ENCODE data around the gene SPATA13. TPM values are rescaled to one million over a fixed set of nuclear protein-coding genes. Genes with fewer than 3 reads are reported as not detected.
A peak's percentile ranks its signal among the peaks of the same experiment; 100 is the strongest.

The SPATA13 gene
- total RNA-seq, 4 donors from 2014 or later: 10.0 to 24.6 (median 13.4) TPM

DNA sequence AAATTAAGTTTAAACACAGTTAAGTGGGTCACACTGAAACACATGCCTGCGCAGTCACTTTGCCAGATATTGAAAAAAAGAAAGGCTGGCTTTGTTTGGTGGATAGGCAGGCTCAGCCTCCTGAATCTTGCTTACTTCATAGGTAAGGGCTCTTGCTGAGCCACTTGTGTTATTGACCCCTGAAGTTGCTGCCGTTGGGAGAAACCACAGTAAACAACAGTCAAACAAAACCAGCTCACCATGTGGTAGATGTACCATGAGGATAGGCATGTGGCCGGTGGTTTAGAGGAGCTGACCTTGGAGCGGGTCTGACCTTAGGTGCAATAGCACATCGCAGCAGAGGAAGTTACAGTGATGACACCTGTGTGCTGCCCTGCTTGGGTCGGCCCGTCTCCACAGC is 52.2 kb downstream of the SPATA13 start:
- ATAC-seq: no peak
- Histone ChIP-seq H3K27ac (no peak overlapping the region), H3K4me3 (no peak overlapping the region), H3K9me3 (no peaks in the 10 kb centered on the region), H3K27me3 (no peaks in the 10 kb centered on the region), H3K36me3 (no peaks in the 10 kb centered on the region), H3K4me1 (peaks cover 0 to 29% (median 14%) of the 10 kb centered on the region in 3 donors)
- WGBS, 2 donors (ENCODE audit: low coverage in 1 of 2): 80 to 97% methylated on average over 5 to 6 of the region's 7 CpGs
- TF ChIP-seq POLR2AphosphoS5 (IDR thresholded peaks at IDR 0.05) (no peak), CTCF (IDR thresholded peaks at IDR 0.05) (no peak), POLR2A (IDR thresholded peaks at IDR 0.05) (no peak), EP300 (IDR thresholded peaks at IDR 0.05) (no peak)

DNA sequence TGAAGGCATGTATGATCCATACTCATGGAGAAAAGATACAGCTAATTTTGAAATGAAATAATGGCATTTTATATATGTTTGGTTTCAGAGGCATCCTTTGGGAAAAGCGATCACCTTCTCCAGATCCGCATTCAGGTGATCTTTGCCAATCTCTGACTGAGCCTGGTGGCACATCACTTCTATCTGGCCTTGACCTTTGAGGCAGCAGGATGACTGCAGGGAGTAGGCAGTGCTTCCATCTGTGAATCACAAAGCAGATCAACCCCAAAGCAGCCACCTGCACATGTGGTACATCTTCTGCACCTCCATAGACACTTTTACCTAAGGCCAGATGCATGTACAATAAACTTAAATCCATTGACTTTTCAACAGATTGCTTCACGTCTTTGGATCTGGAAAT is 53.4 kb downstream of the SPATA13 start:
- 67 to 79% methylated on average over 3 of the region's 3 CpGs for WGBS, 2 donors (ENCODE audit: low coverage in 1 of 2)
- H3K27me3 ChIP-seq: no peaks in the 10 kb centered on the region
- no peaks in the 10 kb centered on the region for H3K9me3 ChIP-seq
- TF ChIP-seq EP300 (IDR thresholded peaks at IDR 0.05): no peak
- no peak for TF ChIP-seq CTCF (IDR thresholded peaks at IDR 0.05)
- no peak for TF ChIP-seq POLR2A (IDR thresholded peaks at IDR 0.05)
- no peak for TF ChIP-seq POLR2AphosphoS5 (IDR thresholded peaks at IDR 0.05)
- H3K4me1 ChIP-seq: peaks cover 0 to 17% (median 10%) of the 10 kb centered on the region in 3 donors
- no peaks in the 10 kb centered on the region for H3K36me3 ChIP-seq
- no peak for ATAC-seq
- H3K27ac ChIP-seq: no peak overlapping the region
- no peak overlapping the region for H3K4me3 ChIP-seq

GRCh38 chr13:24214528-24214927 is 54.0 kb downstream of the SPATA13 start:
- no peaks in the 10 kb centered on the region for H3K36me3 ChIP-seq
- no peak overlapping the region for H3K4me3 ChIP-seq
- 86 to 100% methylated on average over 1 to 2 of the region's 2 CpGs for WGBS, 2 donors (ENCODE audit: low coverage in 1 of 2)
- ATAC-seq: no peak
- no peaks in the 10 kb centered on the region for H3K9me3 ChIP-seq
- H3K4me1 ChIP-seq: peaks cover 0 to 17% (median 10%) of the 10 kb centered on the region in 3 donors
- no peaks in the 10 kb centered on the region for H3K27me3 ChIP-seq
- no peak for TF ChIP-seq POLR2A (IDR thresholded peaks at IDR 0.05)
- TF ChIP-seq CTCF (IDR thresholded peaks at IDR 0.05): no peak
- no peak for TF ChIP-seq EP300 (IDR thresholded peaks at IDR 0.05)
- no peak for TF ChIP-seq POLR2AphosphoS5 (IDR thresholded peaks at IDR 0.05)
- H3K27ac ChIP-seq: no peak overlapping the region

DNA sequence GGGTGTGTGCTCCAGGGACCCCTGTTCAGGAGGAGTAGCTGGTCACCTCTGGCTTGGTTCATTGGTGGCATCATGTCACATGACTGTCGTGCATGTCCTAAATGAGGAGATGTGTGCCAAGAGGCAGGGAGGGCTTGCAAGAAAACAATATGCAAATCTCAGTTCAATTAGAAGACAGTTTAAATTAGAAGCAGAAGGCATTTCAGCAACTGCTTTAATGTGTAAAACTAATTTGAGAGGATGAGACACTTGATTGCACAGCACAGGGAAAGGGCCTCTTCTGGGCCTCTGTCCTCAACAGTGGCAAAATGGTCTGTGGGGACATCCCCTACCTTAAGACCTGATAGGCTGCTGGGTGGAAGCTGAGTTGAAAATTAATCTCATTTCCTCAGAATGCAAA is 54.6 kb downstream of the SPATA13 start:
- no peak for ATAC-seq
- Histone ChIP-seq H3K36me3 (no peaks in the 10 kb centered on the region), H3K27me3 (no peaks in the 10 kb centered on the region), H3K27ac (peak overlapping the region in 1 of 4 donors; percentile 56), H3K4me1 (peaks cover 0 to 17% (median 10%) of the 10 kb centered on the region in 3 donors), H3K9me3 (no peaks in the 10 kb centered on the region), H3K4me3 (no peak overlapping the region)
- TF ChIP-seq EP300 (IDR thresholded peaks at IDR 0.05) (no peak), CTCF (IDR thresholded peaks at IDR 0.05) (no peak), POLR2A (IDR thresholded peaks at IDR 0.05) (no peak), POLR2AphosphoS5 (IDR thresholded peaks at IDR 0.05) (no peak)
- WGBS, 2 donors (ENCODE audit: low coverage in 1 of 2): no CpG with 5 or more reads among the region's 1 CpG

- 83% methylated on average over 1 of the region's 2 CpGs; no CpG with 5 or more reads in 1 of the 2 donors for WGBS, 2 donors (ENCODE audit: low coverage in 1 of 2)
- no peaks in the 10 kb centered on the region for H3K27me3 ChIP-seq
- peak; percentile 58 for TF ChIP-seq POLR2AphosphoS5 (IDR thresholded peaks at IDR 0.05)
- TF ChIP-seq EP300 (IDR thresholded peaks at IDR 0.05): no peak
Observed at GRCh38 chr13:24215732-24216131, 55.2 kb downstream of the SPATA13 start.

More at GRCh38 chr13:24215732-24216131, 55.2 kb downstream of the SPATA13 start:
- Histone ChIP-seq H3K4me3 (no peak overlapping the region), H3K36me3 (no peaks in the 10 kb centered on the region), H3K27ac (peak overlapping the region in 3 of 4 donors; percentile 19 to 65 (median 56)), H3K4me1 (peaks cover 0 to 17% (median 10%) of the 10 kb centered on the region in 3 donors), H3K9me3 (no peaks in the 10 kb centered on the region)
- peak; percentile 66 for ATAC-seq
